ENCODE measurements around the gene FIGLA.

DNA sequence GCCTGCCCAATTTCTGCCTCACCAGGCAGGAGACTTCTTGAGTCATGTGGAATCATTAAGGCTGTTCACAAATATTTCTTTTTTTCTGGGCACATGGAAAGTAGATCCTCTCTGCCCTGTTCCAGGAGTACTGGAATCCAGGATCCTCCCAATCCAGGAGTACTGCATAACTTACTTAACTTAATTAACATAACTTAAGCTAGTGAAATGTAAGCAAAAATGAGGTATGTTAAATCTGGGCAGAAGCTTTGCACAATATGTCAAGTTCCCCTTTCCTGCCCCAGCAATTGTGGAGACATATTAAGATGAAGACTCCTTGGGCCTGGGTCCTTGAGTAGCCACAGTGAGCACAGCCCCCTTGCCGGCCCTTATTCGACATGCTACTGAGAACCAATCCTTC is 41.9 kb upstream of the FIGLA start:
- TF ChIP-seq EZH2 (IDR thresholded peaks at IDR 0.05; ENCODE audit: insufficient read depth, poor library complexity, severe bottlenecking) (no peak), EZH2phosphoT487 (IDR thresholded peaks at IDR 0.05; ENCODE audit: insufficient read depth, low read depth) (no peak)
